Forelimb muscle (tissue), 1 donor: Measurements from ENCODE around the gene TNNI2. TPM values are rescaled to one million over a fixed set of nuclear protein-coding genes. Genes with fewer than 3 reads are reported as not detected.

Experiments used
- DNase-seq: peaks from one replicate; pipeline ENCODE4 v3.0.0-alpha.2; 2013; ENCODE audit warnings: low read depth
- polyA plus RNA-seq: library from polyadenylated mRNA; unstranded; fragments of 120-200 nt; gene quantifications from one replicate; pipeline ENCODE4 v1.2.1, GENCODE V29; 2013; ENCODE audit not compliant: insufficient read length

The TNNI2 gene
- polyA plus RNA-seq, 1 donor: 3,886 TPM

DNA sequence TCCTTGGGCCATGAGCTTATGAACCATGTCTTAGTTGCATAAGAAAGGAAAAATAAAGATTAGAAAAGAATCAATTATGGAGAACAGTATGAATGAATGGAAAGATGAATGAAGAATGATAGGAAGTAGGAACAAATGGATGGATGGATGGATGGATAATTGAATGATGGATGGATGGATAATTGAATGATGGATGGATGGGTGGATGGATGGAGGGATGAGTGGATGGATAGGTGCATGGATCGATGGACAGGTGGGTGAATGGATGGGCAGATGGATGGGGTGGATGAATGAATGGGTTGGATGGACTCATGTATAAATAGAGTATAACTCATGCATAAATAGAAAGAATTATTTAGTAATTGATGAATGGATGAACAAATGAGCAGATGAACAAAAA, 21.3 kb downstream of the TNNI2 start:
- no peak for DNase-seq

- no peak for DNase-seq
These were observed 22.9 kb downstream of the TNNI2 start for GRCh38 chr11:1861435-1862411.

- DNase-seq: no peak
These were observed 24.0 kb downstream of the TNNI2 start for GRCh38 chr11:1862588-1863351.

- DNase-seq: no peak
These were observed 24.8 kb downstream of the TNNI2 start for GRCh38 chr11:1863352-1864216.

GRCh38 chr11:1864231-1864630, 25.4 kb downstream of the TNNI2 start:
- DNase-seq: no peak

DNA sequence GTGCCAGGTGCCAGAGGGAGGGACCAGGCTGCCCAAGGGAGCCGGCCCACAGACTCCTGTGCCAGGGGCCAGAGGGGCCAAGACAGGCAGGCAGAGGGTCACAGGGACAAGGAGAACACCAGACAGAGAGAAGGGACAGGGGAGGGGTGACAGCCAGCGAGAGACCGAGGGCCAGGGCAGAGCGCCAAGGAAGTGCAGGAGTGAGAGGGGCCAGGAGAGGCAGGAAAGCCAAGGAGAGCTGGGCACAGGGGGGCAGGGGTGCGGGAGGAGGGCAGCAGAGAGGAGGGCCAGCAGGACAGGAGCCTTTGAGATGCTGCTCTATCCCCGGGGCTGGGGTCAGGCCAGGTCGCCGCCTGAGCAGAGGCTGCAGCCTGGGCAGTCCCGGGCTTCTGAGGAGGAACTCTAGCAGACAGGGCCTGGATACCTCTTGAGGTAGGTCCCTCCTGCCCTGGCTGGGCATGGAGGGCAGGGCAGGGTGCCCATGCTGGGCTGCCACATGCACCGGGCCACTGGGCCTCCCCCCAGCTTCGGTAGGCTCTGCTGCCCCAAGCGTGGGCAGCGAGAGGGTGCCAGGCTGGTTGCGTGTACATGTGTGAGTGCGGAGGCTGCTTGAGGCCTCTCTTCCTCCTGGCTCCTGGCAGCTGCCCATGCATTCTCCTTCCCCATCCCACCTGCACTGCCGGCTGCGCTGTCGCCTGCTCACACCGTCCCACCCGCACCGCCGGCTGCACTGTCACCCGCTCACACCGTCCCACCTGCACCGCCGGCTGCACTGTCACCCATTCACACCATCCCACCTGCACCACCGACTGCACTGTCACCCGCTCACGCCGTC, 26.3 kb downstream of the TNNI2 start:
- DNase-seq: no peak

DNA sequence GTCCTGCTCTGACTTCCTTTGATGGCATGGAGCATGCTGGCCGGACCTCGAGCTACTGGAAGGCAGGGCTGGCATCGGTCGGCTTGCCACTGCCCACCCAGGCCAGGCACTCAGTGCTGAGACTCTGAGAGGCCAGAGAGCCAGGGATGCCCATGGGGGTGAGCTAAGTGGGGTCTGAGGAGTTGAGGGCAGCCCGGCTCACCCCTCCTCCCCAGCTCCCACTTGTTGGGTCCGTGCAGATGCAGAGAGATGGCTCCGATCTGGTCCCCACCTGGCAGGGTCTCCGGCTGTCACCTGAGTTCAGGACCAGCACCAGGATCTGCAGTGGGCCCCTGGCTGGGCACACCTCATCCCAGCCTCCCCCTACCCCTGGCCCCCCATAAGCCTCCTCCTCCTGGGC, 27.4 kb downstream of the TNNI2 start:
- no peak for DNase-seq

DNA sequence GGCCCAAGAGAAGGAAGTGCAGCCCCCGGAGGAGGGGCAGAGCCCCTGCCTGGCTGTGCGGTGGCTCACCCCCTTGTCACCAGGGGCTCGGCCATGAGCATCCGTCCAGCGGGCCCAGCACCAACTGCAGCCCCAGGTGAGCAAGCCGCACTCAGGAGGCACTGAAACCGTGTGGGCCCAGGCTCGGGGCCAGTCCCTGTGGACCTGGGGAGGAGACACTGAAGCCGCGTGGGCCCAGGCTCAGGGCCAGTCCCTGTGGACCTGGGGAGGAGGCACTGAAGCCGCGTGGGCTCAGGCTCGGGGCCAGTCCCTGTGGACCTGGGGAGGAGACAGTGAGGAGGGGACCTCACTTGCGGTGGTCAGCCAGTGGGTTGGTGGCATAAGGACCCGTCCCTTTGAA, 28.0 kb downstream of the TNNI2 start:
- DNase-seq: no peak

DNA sequence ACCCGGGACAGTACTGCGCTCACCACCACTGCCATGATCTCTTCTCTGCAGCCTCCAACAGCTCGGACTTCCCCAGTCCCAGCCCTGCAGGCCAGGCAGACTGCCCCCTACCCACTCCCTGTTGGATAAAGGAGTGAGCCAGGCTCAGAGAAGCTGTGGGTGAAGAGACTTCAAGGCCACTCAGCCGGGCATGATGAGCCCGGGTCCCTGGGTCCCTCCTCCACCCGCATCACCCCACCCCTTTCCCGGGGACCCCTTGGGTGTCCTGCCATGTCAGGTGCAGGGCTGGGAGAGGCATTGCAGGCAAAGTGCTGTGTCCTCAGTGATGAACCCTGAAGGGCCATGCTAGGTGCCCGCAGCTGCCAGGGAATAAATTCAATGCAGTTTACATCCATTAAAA, 28.6 kb downstream of the TNNI2 start:
- DNase-seq: no peak

DNA sequence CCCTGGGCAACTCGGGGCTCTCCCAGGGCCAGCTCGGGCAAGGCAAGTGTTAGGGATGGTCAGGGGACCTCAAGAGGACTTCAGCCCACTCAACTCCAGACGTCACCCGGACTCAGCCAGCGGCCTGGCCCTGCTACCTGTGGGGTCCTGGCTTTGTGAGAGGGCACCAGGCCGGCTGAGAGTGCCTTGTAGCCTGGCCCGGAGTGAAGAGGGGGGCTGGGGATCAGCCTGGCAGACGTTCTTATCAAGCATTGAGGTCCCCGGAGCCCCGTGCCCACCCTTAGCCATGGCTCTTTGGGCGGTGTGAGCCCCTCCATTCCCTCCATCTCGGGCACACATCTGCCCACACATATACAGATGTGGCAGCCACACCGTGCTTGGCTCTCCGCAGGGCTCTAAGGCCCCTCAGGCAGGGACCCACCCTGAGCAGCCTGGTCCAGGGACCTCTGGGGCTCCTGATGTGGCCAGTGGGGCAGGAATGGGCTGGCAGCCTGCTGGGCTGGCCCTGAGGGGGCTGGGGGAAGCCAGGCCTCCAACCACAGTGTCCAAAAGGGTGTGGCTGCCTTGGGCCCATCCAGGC, 29.4 kb downstream of the TNNI2 start:
- DNase-seq: no peak

DNA sequence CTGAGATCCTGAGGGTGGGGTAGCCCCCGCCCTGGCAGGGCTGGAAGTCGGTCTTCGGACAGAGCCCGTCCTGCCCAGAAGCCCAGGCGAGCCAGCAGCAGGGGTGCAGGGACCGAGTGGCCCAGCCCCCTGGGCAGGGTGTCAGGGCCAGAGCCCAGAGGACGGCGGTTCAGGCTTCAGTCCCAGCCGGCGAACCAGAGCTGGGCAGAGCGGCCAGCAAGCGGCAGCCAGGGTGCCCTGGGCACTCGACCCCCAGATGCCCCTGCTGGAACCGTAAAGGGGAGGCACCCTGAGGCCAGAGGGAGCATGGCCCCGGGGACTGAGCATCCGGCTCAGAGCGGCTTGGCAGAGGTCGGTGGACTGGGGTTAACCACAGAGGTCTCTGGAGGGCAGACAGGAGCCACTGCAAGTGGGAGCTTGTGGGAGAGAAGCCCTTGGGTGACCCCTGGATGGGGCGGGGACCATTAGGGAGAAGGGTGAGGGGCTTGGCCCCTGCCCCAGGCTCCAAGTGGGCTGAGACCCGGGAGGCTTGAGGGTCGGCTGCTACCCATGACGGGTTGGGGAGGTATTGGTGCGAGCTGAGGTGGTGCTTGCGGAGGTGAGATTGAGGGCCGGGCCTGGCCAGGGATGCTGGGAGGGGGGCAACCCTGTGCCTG, 30.0 kb downstream of the TNNI2 start:
- no peak for DNase-seq

- DNase-seq: no peak
These were observed 30.9 kb downstream of the TNNI2 start for GRCh38 chr11:1869427-1870325.

- DNase-seq: no peak
These were observed 31.5 kb downstream of the TNNI2 start for GRCh38 chr11:1870326-1870696.

DNA sequence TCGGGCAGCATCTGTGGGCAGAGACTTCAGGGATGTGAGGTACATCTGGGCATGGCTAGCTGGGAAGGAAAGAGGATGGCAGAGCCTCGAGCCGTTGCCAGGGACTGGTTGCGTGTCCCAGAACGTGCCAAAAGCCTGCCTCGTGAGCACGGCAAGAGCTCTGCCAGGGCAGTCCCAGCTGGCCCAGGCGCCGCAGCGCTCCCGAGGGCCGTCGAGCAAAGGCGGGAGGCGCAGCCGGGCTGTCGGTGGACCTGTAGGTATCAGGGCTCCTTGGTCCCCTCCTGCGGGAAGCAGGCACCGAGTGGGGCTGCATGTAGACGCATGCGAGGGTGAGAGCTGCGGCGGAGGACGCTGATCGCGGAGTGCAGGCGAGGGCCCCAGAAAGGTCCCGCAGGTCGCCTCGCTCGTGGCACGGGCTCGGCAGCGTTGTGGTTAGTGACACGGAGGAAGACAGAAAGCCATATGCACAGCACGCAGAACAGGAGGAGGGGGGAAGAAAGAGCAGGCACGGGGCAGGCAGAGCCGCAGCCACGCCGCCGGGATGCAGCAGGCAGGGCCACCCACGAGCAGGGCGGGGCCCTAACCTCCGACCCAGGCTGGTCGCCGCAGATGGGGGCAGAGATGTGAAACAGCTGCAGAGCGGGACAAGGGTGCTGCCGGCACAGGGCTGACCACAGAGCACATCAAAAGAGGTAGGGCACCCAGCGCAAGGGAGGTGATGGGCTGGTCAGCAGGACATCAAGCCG, 32.1 kb downstream of the TNNI2 start:
- DNase-seq: no peak

GRCh38 chr11:1871531-1871930, 32.8 kb downstream of the TNNI2 start:
- no peak for DNase-seq

DNA sequence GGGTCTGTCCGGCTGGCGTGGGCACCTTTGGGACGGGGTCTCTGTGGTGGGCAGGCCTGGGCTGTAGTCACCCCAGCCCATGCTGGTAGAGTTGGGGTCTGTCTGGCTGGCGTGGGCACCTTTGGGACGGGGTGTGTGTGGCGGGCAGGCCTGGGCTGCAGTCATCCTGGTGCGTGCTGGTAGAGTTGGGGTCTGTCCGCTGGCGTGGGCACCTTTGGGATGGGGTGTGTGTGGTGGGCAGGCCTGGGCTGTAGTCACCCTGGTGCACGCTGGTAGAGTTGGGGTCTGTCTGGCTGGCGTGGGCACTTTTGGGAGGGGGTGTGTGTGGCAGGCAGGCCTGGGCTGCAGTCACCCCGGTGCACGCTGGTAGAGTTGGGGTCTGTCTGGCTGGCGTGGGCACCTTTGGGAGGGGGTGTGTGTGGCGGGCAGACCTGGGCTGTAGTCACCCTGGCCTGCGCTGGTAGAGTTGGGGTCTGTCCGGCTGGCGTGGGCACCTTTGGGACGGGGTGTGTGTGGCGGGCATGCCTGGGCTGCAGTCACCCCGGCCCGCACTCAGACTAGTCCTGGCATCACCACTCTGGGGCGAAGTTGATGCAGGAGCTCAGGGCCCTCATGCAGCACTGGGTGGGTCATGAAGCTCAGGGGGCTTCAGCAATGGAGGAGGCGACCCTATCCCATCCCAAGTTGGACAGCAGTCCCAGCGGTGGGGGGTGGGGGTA, 33.6 kb downstream of the TNNI2 start:
- no peak for DNase-seq

GRCh38 chr11:1873048-1873812, 34.4 kb downstream of the TNNI2 start:
- DNase-seq: no peak
